HG02884 (cell line): ENCODE data around the gene FCAMR.
"Not testable (repeated sequence)": the region's sequence is repeated elsewhere in the genome, so short reads cannot be mapped to it uniquely, and the experiment has no call there.

Source experiments
- ATAC-seq: cut with Tn5 transposase; IDR thresholded peaks from one replicate; pipeline ENCODE4 v1.9.1; 2021; ENCODE audit warnings: mild to moderate bottlenecking, moderate library complexity; ENCODE audit not compliant: unreplicated experiment

FCAMR gene

DNA sequence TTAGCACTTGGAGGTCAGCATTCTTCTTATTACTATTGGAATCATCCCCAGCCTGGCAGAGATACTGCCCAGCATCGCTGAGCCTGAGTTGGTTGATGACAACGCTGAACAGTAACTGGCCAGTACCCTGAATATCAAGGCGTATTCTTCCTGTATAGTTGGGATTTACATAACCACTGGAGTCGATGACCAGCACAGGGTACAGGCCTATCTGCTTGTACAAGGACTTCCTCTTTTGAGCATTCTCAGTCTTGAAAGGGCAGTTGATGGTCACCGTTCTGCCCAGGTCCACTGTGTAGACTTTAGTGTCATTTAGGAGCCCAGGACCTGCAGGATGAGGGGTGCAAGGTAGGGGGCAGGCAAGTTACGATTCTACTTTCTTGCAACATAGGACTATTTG is 32.8 kb downstream of the FCAMR start:
- no peak for ATAC-seq

DNA sequence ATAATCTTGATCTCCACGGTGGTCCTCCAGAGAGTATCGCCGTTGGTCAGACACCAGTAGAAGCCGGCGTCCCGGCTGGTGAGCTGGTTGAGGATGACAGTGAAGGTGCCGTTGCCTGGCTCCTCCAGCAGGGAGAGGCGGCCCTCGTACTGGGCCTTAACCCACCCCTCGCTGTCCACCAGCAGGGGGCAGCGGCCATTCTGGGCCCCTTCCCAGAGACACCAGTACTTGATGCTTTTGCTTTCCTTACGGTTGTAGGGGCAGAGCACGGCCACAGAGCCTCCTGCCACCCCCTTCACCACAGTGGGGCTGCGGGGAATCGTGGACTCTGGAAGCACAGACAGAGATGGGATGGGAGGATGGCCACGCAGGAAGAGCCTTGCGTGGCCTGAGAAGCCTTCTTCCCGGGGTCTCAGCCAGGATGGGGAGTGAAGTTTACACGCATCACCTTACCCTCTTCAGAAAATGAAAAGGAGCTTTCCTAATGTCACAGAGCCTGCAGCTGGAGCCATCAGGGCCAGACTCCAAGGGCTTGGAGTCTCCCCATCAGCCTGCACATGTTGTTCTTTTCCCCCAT is 34.7 kb downstream of the FCAMR start:
- ATAC-seq = no peak

DNA sequence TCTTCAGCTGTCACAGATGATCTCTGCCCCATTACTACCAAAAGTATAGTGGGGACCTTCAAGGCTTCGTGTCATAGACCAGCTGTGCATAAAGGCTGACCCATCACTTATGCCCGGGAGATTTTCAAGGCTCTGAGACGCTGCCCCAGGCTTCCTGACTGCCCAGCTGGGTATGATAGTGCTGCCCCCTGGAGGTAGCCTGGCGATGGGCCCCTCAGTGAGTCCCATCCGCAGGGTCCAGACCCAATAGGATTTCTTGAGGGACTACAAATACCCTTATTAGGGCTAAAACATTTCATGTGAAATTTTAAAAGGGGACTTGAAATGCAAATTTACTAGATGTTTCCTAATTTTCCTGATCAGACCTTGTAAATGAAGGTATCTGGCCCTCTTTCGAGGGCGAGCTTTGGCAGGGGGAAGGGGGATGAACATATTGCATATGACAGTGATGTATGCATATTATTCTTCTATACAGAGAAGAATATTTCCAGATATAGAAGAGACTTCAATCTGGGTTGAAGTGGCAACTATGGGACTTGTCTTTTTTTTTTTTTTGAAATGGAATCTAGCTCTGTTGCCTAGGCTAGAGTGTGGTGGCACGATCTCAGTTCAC is 36.8 kb downstream of the FCAMR start:
- ATAC-seq = no peak

DNA sequence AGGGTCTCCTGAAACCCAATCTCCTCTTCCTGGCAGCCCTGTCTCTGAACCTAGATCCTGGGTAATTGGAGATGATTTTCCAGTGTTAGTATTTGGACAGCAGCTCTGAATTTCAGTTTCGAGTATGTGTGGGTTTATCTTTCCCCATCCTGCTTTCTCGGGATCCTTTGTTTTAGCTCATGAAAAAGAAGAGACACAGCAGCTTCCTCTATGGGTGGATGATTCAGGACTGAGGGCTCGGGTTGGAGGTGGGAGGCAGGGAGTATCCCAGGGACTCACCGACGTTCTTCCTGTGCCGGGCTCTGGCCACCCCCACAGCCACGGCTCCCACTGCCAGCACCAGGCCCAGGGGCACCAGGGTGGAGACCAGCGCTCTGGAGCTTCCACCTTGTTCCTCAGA is 38.1 kb downstream of the FCAMR start:
- ATAC-seq = no peak

DNA sequence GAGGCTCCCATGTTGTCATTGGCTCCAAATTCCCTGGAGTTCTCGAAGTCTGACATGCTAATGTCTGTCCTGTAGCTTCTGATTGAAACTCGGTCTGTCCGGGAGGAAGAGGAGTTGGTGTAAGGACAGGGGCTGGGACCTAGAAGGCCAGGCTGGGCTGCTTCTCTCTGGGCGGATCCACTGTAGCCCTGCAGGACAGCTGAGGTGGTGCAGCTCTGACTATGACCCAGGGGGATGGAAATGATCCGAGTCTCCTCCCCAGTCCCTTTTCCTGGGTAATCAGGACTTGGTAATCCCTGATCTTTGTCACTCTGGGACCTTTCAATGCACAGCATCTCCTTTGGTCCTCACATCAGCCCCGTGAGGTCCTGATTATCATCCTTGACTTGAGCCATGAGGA is 38.6 kb downstream of the FCAMR start:
- no peak for ATAC-seq

DNA sequence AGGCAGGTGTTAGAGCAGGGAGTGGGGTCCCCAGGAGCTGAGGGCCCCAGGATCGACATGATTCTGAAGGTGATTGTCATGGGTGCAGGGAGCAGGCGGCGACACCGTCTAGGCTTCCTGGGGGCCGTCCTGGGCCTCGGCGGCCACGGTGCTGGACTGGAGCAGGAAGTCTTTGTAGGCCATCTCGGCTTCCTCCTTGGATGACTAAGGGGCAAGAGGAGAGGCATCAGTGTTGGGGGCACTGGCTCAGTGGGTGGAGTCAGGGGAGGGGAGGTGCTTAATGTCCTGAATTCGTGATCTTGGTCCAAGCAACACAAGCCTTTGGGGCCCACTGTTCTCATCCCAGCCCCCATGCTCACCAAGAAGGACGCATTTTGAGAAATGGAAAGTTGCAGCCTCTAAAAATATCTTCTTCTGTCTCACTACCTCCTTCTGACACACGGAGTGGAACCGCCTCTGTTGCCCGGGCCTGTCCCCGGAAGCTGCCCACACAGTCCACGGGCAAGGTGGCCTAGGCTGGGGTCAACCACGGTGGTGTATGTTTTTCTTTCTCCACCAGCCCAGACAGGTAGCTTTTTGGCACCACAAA is 40.0 kb downstream of the FCAMR start:
- peak; percentile 68 for ATAC-seq

DNA sequence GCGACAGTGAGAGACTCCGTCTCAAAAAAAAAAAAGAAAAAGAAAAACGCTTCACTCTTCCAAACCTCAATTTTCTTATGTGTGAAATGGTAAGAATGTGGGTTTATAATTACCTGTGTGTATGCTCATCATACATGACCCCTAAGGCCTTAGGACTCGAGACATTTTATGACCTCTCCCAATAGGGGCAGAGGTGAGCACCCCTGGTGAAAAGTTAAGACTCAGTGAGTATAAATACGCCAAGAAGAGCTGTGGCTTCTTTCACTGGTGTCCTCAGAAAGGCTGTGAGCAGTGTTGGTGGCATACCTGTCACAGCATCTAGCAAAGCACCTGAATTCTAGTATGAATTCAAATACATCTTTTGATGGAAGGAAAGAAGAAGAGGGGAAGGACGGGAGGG is 40.7 kb downstream of the FCAMR start:
- ATAC-seq = no peak

DNA sequence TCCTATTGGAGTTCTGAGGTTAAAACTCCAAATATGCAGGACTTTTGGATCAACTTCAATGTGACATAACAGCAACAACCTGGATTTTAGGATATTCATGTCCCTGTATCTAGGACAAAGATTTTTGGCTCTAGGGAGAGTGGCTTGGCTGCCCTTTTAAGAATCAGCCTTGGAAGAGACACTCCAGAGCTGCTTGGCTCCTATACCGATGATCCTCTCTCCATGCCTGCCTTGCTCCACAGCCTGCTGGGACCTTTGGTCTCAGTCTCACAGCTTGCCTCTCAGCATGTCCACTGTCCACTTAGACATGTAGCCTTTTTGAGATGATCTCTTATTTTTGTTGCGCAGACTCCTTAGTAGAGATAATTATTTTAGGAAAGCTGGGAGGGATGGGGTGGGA is 44.0 kb downstream of the FCAMR start:
- ATAC-seq = no peak

DNA sequence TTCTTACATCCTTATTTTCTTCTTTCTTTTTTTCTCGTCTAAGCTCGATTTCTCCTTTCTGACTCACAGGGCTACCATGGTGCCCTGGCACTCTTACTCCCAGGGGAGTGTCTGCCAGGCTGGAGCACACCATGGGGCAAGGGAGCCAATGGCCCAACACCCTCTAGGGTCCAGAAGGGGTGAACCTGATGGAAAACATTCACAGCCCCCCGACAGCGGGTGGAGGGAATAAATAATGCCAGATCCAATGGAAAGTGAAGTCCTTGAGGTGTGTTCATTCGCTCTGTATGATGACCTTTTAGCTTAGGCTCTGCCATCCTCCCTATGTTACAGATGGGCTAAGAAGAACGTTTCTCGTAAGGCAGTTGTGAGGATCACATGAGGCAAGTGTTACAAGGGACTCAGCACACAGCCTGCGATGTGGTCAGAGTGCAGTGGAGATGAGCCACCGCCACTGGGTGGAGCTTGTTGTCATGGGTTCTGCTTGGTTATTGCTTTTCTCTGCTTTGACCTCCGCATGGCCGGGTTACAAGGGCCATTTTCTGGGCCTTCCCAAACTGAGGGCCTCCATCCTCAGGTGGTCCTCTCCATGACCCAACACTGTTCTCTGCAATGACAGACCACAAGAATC is 45.0 kb downstream of the FCAMR start:
- peak; percentile 35 for ATAC-seq

DNA sequence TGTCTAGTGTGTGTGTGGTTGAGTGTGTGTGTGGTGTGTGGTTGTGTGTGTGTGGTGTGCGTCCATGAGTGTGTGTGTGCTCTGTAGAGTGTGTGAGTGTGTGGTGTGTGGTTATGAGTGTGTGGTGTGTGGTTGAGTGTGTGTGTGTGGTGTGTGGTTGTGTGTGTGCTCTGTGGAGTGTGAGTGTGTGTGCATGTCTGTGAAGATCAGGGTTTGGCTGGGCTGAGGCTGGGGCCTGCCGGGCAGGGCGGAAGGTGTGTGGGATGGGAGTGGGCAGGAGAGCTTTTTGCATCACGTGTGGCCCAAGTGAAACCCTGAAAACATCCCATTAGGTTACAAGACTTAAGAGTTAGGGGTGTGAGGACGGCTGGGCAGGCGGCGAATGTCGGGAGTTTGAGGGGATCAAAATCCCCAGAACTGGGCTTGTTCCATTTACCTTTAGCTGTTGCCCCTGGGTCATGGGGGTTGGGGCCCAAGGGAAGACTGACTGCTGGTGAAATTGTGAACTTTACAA is 45.6 kb downstream of the FCAMR start:
- peak; percentile 27 for ATAC-seq

DNA sequence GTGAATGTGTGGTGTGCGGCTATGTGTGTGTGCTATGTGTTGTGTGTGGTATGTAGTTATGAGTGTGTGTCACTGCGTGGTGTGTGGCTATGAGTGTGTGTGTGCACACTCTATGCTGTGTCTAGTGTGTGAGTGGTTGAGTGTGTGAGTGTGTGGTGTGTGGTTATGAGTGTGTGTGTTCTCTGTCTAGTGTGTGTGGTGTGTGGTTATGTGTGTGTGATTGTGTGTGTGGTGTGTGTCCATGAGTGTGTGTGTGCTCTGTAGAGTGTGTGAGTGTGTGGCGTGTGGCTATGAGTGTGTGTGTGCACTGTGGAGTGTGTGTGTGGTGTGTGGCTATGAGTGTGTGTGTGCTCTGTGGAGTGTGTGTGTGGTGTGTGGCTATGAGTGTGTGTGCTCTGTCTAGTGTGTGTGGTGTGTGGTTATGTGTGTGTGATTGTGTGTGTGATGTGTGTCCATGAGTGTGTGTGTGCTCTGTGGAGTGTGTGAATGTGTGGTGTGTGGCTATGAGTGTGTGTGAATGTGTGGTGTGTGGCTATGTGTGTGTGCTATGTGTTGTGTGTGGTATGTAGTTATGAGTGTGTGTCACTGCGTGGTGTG is 46.2 kb downstream of the FCAMR start:
- not testable (repeated sequence) for ATAC-seq

DNA sequence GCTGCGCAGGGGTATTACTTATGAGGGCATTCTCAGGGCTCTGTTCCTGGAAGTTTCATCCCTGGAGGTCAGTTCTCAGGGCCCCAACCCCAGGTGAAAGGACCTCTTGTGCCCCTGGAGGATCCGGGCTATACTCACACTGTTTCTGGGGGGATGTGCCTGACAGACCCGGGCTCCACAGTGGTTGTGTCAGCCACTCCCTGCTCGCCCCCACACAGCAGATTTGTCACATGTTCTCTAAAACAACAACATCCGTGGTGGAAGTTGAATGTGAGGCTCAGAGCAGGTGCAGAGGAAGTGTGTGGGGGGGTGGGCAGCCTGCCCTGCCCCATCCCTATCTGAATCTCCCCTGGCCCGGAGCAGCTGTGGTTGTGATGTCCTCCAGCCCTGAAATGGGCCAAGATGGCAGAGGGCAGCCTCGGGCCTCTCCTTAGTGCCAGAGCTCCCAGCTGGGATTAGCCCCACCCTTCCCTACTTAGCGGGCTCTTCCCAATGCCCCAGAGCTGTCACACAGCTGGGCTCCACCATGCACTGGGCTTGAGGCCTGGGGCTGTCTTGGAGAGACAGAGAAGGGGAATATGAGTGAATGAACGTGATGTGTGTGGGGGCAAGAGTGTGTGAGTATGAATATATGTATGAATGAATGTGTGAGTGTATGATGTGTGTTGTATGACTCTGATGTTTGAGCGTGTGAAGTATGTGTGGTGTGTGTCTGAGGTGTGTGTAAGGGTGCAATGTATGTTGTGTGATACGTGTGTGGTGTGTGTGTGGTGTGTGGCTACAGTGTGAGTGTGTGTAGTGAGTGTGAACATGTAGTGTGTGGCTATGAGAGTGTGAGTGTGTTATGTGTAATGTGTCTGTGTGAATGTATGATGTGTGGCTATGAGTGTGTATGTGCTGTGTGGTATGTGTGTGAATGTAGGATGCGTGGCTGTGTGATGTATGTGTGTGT is 47.0 kb downstream of the FCAMR start:
- ATAC-seq = peak; percentile 46

DNA sequence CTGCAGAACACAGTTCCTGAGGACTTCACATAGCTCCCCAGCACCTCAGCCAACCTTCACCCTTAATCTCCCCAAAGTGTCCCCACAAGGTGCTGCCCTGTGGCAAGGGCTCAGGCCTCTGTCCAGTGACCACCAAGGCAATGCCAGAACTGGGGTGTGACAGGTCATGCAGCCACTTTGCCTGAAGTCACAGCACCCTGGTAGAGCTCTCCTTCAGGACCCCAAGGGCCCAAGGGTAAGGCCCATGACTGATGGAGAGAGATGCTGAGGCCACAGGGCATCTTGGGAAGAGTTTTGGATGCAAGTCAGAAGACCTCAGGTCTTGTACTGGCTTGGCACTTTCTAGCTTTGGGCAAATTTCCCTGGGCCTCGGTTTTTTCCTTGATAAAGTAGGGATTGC is 47.7 kb downstream of the FCAMR start:
- ATAC-seq = no peak

DNA sequence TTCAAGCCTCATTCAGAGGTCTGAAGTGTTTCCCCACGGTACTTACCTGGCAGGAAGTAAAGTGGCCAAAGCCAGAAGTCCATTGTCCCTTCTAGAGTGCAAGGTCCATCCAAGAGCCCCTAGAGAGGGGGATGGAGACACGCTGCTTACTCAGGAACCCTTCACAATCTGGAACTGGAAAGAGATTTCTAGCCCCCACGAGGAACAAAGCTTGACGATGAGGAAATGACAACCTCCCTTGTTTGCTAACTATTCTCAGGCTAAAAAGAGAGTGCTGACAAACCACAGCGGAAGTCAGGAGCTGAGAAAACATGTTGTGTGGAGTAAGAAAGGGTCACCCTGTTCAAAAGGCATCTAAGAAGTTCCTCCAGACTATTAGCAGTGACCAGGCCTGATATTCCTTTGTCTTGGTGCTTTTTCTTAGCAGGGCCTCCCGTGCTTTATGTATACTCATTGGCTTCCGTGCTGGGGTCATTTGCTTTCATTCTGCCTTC is 48.4 kb downstream of the FCAMR start, which contains the start of gene FCMR:
FCMR (minus strand) TSS at position 170 of the 494 bp plus-strand sequence; CDS start at position 83, 87 bp downstream.
- ATAC-seq = no peak

DNA sequence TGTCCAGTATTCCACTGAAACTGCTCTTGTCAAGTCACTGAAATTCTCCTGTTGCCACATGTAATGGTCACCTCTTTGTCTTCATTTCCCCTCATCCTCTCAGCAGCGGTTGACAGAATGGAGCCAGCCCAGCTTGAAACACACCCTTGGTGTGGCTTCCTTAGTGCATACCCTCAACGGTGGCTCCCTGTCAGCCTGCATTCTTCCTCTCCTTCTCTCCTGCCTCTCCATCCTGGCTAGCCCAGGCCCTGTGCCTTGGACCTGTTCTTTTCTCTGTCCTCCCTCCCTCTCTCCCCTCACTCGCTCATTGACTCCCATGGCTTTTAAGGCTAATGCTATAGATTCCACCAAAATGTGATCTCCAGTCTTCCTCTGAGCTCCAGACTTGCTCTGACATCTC is 52.2 kb downstream of the FCAMR start:
- no peak for ATAC-seq

DNA sequence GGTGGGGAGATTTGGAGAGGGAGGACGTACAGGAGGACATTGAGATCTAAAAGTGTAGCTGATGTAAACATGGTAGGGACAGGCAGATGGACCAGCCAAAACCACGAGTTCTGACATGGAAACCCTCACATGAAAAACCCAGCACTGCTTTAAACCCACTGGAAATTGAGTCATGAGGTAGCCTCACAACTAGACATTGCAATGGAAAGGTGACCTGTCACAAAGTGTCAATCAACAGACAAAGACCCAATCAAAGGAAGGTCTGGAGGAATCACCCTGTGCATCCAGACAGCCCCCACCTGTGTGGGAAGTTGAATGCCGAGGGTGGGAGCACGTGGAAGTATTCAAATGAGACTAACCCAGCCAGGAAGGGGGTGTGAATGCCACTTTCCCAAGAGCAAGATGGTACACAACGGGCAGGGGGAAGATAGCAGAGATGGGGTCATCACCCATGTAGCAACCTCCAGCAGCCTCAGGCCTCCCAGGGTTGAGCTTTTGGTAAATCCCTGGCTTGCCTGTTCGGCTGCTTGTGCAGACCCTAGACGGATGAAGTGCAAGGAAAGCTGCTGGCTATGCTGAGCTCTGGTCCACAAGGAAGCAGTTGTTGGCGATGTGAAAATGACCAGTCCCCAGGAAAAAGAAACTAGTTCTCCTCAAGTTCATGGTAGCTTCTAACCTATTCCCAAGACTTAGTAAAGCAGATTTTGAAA is 54.1 kb downstream of the FCAMR start:
- ATAC-seq = no peak

DNA sequence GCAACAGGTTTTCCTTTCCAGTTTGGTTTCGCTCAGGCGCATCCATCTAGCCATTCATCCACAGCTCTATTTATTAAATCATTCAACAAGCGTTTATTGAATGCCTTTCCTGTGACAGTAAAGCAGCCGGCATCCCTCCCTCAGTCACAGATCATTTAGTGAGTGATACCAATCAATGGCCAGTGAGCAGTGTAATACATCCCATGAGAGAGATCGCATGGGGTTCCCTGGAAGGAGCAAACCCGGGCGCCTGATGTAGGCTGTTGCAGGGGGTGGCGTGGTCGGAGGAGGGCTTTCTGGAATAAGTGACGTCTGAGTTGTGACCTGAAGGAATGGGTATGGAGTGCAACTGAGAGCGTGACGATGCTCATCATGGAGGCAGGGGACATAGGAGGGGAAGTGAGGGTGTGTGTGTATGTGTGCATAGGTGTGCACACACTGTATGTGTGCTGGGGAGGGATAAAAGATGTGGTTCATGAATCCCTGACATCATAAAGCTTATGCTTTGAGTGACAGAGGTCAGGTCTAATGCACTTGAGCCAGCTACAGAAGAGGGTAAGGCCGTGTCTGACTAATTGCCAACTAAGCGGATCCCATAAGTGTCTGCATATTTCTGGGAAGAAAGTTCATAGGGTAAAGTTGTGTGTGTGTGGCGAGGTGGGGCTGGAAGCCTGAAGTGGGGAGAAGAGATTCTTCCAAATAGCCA is 55.1 kb downstream of the FCAMR start:
- ATAC-seq = no peak

DNA sequence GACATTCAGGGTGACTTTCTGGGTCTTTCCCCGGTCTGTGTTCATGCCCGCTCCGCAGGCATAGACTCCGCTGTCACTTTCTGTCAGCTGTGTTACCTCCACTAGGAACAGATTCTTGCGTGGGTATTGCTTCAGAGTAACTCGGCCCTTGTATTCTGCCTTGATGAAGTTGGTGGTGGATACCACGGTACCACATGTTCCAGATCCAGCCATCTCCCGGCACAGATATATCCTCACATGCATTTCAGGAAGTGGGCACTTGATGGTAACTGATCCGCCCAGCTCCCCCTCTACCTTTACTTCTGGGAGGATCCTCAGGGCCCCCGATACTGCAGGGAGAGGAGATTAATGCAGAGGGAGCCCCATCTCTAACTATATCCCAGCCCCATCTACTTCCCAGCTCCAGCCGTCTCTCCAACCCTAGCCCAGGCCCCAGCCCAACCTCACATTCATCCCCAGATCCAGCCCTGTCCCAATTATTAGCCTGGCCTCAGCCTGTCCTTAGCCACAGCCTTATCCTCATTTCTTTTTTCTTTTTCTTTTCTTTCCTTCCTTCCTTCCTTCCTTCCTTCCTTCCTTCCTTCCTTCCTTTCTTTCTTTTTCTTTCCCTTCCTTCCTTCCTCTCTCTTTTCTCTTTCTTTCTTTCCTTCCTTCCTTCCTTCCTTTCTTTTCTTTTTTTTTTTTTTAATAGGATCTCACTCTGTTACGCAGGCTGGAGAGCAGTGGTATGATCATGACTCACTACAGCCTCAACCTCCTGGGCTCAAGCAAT is 56.3 kb downstream of the FCAMR start:
- ATAC-seq = no peak
